B cell (primary cell): ENCODE data around the gene RLN3. TPM values are rescaled to one million over a fixed set of nuclear protein-coding genes. Genes with fewer than 3 reads are reported as not detected.

Experiments
- ATAC-seq: fragments of 200-7000 bp; cut with Tn5 transposase; one replicate; pipeline ENCODE4 v1.10.0; 2021; ENCODE audit warnings: low read depth, mild to moderate bottlenecking, moderate number of reproducible peaks, moderate library complexity
- CTCF ChIA-PET: fragments of 350-600 bp; sonication (Branson Sonifier 250); formaldehyde crosslinking; loops from one replicate; lab custom pipeline; 2021; ENCODE audit warnings: antibody characterized with exemption, inconsistent platforms; lab: Charles Lee
- POLR2A ChIA-PET: fragments of 350-600 bp; sonication (Branson Sonifier 250); formaldehyde crosslinking; loops from one replicate; lab custom pipeline; 2021; ENCODE audit warnings: antibody characterized with exemption; lab: Charles Lee
- DNase-seq: peaks from one replicate; pipeline ENCODE4 v3.0.0; 2013
- H2AFZ ChIP-seq: 2 replicates; pipeline ENCODE4 v1.6.1; 2012; ENCODE audit warnings: mild to moderate bottlenecking, low read depth, low read length; ENCODE audit not compliant: insufficient read depth, poor library complexity, severe bottlenecking
- H3K27ac ChIP-seq, 2 donors: 1 replicate in 1 of 2; 2 replicates in 1 of 2; pipeline ENCODE4 v1.5.1; 2012 to 2013; ENCODE audit warnings: low read length in 2 of 2, mild to moderate bottlenecking in 2 of 2, moderate library complexity in 1 of 2
- H3K27me3 ChIP-seq, 4 experiments: fragments of 200-600 bp in 1 of 4; sonication (generic) in 1 of 4; replicated peaks in 1 of 4; 1 replicate in 2 of 4; 2 replicates in 2 of 4; pipeline versions ENCODE4 v1.6.1 to v1.7.0; 2013 to 2016; ENCODE audit warnings: low read length in 3 of 4, mild to moderate bottlenecking in 2 of 4, mixed read lengths in 1 of 4, moderate library complexity in 1 of 4; ENCODE audit not compliant: insufficient read depth in 4 of 4, control insufficient read depth in 3 of 4; ENCODE audit errors: control extremely low read depth in 1 of 4
- H3K36me3 ChIP-seq, 2 experiments: replicated peaks in 1 of 2; 1 replicate in 1 of 2; 2 replicates in 1 of 2; pipeline versions ENCODE4 v1.6.1 to v1.7.1; 2013; ENCODE audit warnings: low read length in 1 of 2; ENCODE audit not compliant: insufficient read depth in 2 of 2, control insufficient read depth in 1 of 2; ENCODE audit errors: control extremely low read depth in 1 of 2, extremely low read depth in 1 of 2
- H3K4me1 ChIP-seq, 2 donors: fragments of 200-600 bp in 1 of 2; sonication (generic) in 1 of 2; 1 replicate in 1 of 2; 2 replicates in 1 of 2; pipeline versions ENCODE4 v1.5.1 to v1.6.1; 2013 to 2017; ENCODE audit warnings: low read length in 2 of 2; ENCODE audit not compliant: control insufficient read depth in 2 of 2, insufficient read depth in 2 of 2
- H3K4me2 ChIP-seq: replicated peaks from 2 replicates; pipeline ENCODE3; 2012; ENCODE audit warnings: mild to moderate bottlenecking, low read depth, low read length; ENCODE audit not compliant: poor library complexity, severe bottlenecking
- H3K4me3 ChIP-seq, 5 experiments: fragments of 200-600 bp in 1 of 5; sonication (generic) in 1 of 5; 1 replicate in 3 of 5; 2 replicates in 2 of 5; pipeline versions ENCODE4 v1.5.1 to v1.7.0; 2011 to 2016; ENCODE audit warnings: low read length in 4 of 5, mild to moderate bottlenecking in 4 of 5, low read depth in 2 of 5, control low read depth in 1 of 5, moderate library complexity in 1 of 5; ENCODE audit not compliant: insufficient read depth in 1 of 5; ENCODE audit errors: control extremely low read depth in 1 of 5, extremely low read depth in 1 of 5
- H3K79me2 ChIP-seq: fragments of 200-600 bp; sonication (generic); one replicate; pipeline ENCODE4 v1.6.0; 2016; ENCODE audit warnings: low read length; ENCODE audit not compliant: control insufficient read depth, insufficient read depth
- H3K9ac ChIP-seq: fragments of 200-600 bp; sonication (generic); 2 replicates; pipeline ENCODE4 v1.6.1; 2017; ENCODE audit warnings: mild to moderate bottlenecking, low read length, moderate library complexity
- H3K9me3 ChIP-seq, 3 donors: one replicate each; pipeline versions ENCODE4 v1.6.1 to v1.7.1; 2013; ENCODE audit warnings: low read length in 2 of 3; ENCODE audit not compliant: control insufficient read depth in 2 of 3, insufficient read depth in 1 of 3; ENCODE audit errors: control extremely low read depth in 1 of 3
- H4K20me1 ChIP-seq: 2 replicates; pipeline ENCODE4 v1.6.0; 2012; ENCODE audit warnings: mild to moderate bottlenecking, low read length; ENCODE audit not compliant: insufficient read depth, control insufficient read depth, poor library complexity, severe bottlenecking
- H3K27ac Mint-ChIP-seq: one replicate; pipeline ENCODE4 v1.8.0; 2021; ENCODE audit warnings: mixed read lengths
- H3K27me3 Mint-ChIP-seq: one replicate; pipeline ENCODE4 v1.8.0; 2021; ENCODE audit warnings: mixed read lengths
- H3K4me1 Mint-ChIP-seq: one replicate; pipeline ENCODE4 v1.8.0; 2021; ENCODE audit warnings: mixed read lengths
- H3K4me3 Mint-ChIP-seq: one replicate; pipeline ENCODE4 v1.8.0; 2021; ENCODE audit warnings: mixed read lengths
- H3K9me3 Mint-ChIP-seq: one replicate; pipeline ENCODE4 v1.8.0; 2022; ENCODE audit warnings: mixed read lengths; ENCODE audit not compliant: insufficient read depth
- CTCF ChIP-seq: fragments of 200-600 bp; IDR thresholded peaks from one replicate; pipeline ENCODE4 v1.8.0; 2022; ENCODE audit warnings: antibody characterized with exemption, mild to moderate bottlenecking
- EZH2 ChIP-seq: IDR thresholded peaks from 2 replicates; pipeline ENCODE4 v1.6.1; 2012; ENCODE audit warnings: borderline replicate concordance, low read depth, mild to moderate bottlenecking, moderate library complexity, low read length; ENCODE audit not compliant: insufficient read depth, poor library complexity, severe bottlenecking
- whole genome bisulfite sequencing: methylation state at CpG from one replicate; pipeline ENCODE4 v1.1.5; 2013; ENCODE audit warnings: missing lambda C conversion rate; ENCODE audit not compliant: insufficient coverage; 5-methylcytosine and 5-hydroxymethylcytosine counted together
- intact Hi-C: fragments of 100-400 bp; cut with micrococcal nuclease; formaldehyde crosslinking; loops from one replicate; pipeline ENCODE4 v1.10.0; 2022
- polyA plus RNA-seq: library from polyadenylated mRNA; depleted of rRNA; stranded (reverse); fragments of >200 nt; gene quantifications from 2 replicates; pipeline ENCODE4 v1.2.3, GENCODE V29; 2012
- total RNA-seq, 2 donors: library from RNA; stranded (reverse); fragments of 120-200 nt in 1 of 2; gene quantifications; 1 replicate in 1 of 2; 2 replicates in 1 of 2; pipeline versions ENCODE4 v1.2.3 to v1.2.4, GENCODE V29; 2013 to 2022

RLN3 gene
- total and polyA plus RNA-seq, 2 donors (not counting 1 experiment from before 2014, with no cell fraction given), result 0.42 TPM; not detected in 1

- no peak within 1 kb of the TSS for H3K9ac ChIP-seq
- no peaks in the 10 kb centered on the region for H4K20me1 ChIP-seq
- peaks cover 0 to 46% (median 24%) of the 10 kb centered on the region in 4 experiments for H3K27me3 ChIP-seq
- 85% methylated on average over 13 of the region's 19 CpGs for WGBS
- Mint-ChIP-seq H3K4me1 (peaks cover 15% of the 10 kb centered on the region), H3K9me3 (no peaks in the 10 kb centered on the region), H3K4me3 (no peak within 1 kb of the TSS), H3K27me3 (peaks cover 36% of the 10 kb centered on the region), H3K27ac (no peak within 1 kb of the TSS)
- TF ChIP-seq CTCF, result no peak
- TF ChIP-seq EZH2, result no peak
- H3K4me1 ChIP-seq, result peaks cover 18 to 20% of the 10 kb centered on the region in 2 donors
- no peak for ATAC-seq
- no peak for DNase-seq
- H3K27ac ChIP-seq, result no peak within 1 kb of the TSS
- H2AFZ ChIP-seq, result no peak within 1 kb of the TSS
- ChIA-PET CTCF (interaction anchor here (3.4 kb wide), 1 partner anchor 13 kb away, joined by 21 read pairs; no protein-coding TSS in a partner anchor), POLR2A (no interaction called here)
- H3K4me2 ChIP-seq, result no peak within 1 kb of the TSS
- H3K79me2 ChIP-seq, result no peaks in the 10 kb centered on the region
- H3K9me3 ChIP-seq, result peaks cover 0 to 11% (median 0%) of the 10 kb centered on the region in 3 donors
- no peak within 1 kb of the TSS for H3K4me3 ChIP-seq
- H3K36me3 ChIP-seq, result no peaks in the 10 kb centered on the region
- intact Hi-C loops, result no loop called here
These were observed 34.0 kb downstream of the RLN3 start, which contains the start of gene PALM3 for GRCh38 chr19:14061751-14062557. Gene PALM3 (minus strand): TSS chr19:14062076. CDS start chr19:14061980, 96 bp downstream.

GRCh38 chr19:14062558-14062855, 34.6 kb downstream of the RLN3 start:
- Histone ChIP-seq H4K20me1 (no peaks in the 10 kb centered on the region), H3K4me3 (no peak overlapping the region), H3K27me3 (peaks cover 0 to 42% (median 23%) of the 10 kb centered on the region in 4 experiments), H2AFZ (no peak overlapping the region), H3K4me2 (no peak overlapping the region), H3K9me3 (peaks cover 0 to 11% (median 0%) of the 10 kb centered on the region in 3 donors), H3K27ac (no peak overlapping the region), H3K79me2 (no peaks in the 10 kb centered on the region), H3K4me1 (peaks cover 15 to 17% of the 10 kb centered on the region in 2 donors), H3K36me3 (no peaks in the 10 kb centered on the region), H3K9ac (no peak overlapping the region)
- 90% methylated on average over 5 of the region's 5 CpGs for WGBS
- Mint-ChIP-seq H3K4me3 (no peak overlapping the region), H3K27ac (no peak overlapping the region), H3K4me1 (peaks cover 15% of the 10 kb centered on the region), H3K27me3 (peaks cover 35% of the 10 kb centered on the region), H3K9me3 (no peaks in the 10 kb centered on the region)
- no peak for ATAC-seq
- DNase-seq, result no peak
- POLR2A ChIA-PET, result no interaction called here
- TF ChIP-seq EZH2 (no peak), CTCF (no peak)
- intact Hi-C loops, result no loop called here
- CTCF ChIA-PET, result interaction anchor here (0.8 kb wide), 1 partner anchor 16 kb away, joined by 6 read pairs; no protein-coding TSS in a partner anchor
